ENCODE measurements around the gene IFNGR2. TPM values are rescaled to one million over a fixed set of nuclear protein-coding genes. Genes with fewer than 3 reads are reported as not detected.

The IFNGR2 gene
- polyA plus RNA-seq, 1 of the 3 experiments (the other 2 are of a cell fraction) = 92.4 TPM

DNA sequence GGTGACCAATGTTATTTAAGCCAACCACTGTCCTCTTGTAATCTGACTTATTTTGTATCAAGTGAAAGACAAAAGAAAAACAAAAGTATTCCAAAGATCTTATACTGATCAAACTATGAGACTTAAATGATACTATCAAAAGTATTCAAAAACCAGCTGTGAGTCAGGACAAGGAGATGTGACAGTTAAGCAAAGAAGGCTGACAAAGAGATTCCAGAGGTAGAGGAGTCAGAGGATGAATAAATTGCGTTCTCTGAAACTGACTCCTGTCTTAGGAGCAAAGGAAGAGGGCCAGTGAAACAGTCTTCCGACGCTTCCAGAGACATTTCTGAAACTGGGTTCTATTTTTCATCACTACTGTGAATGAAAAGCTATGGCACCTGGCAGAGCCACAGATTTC lies 55.6 kb downstream of the IFNGR2 start:
- Histone ChIP-seq H2AFZ (ENCODE audit: low read depth) (no peak overlapping the region), H3K4me1 (ENCODE audit: control insufficient read depth in 1 of 2, insufficient read depth in 2 of 2, low read depth in 1 of 2, low read length in 1 of 2) (0 out of 4 replicates have a peak, but pooled peaks cover 0 to 6% of the 10 kb centered on the region in 2 experiments), H3K36me3 (replicated peaks in 1 of 2; ENCODE audit: control insufficient read depth in 1 of 2, insufficient read depth in 2 of 2, low read length in 1 of 2) (peaks cover 0 to 20% of the 10 kb centered on the region in 2 experiments), H3K79me2 (ENCODE audit: insufficient read depth) (no peaks in the 10 kb centered on the region), H4K20me1 (ENCODE audit: insufficient read depth) (no peaks in the 10 kb centered on the region), H3K9me3 (no peaks in the 10 kb centered on the region), H3K27me3 (ENCODE audit: insufficient read depth) (no peaks in the 10 kb centered on the region), H3K9me2 (no peaks in the 10 kb centered on the region), H3K27ac (ENCODE audit: low read depth in 2 of 2, low read length in 1 of 2) (peak overlapping the region in 1 of 2 experiments; percentile 4; a peak in 1 of 4 replicates), H3K9ac (peak overlapping the region; percentile 9; the same call in 1 of the 2 replicates), H3K4me2 (no peak overlapping the region), H3K4me3 (ENCODE audit: low read depth in 2 of 2, low read length in 1 of 2) (no peak overlapping the region), H3F3A (replicated peaks; ENCODE audit: insufficient read depth) (peaks cover 6% of the 10 kb centered on the region)
- ChIA-PET CTCF (interaction anchor here (0.9 to 2.0 kb wide), 3 partner anchors 14 to 262 kb away, joined by 4 to 6 read pairs (median 4); no protein-coding TSS in a partner anchor), POLR2A (no interaction called here)
- WGBS (ENCODE audit: low lambda C conversion rate) = 92% methylated on average over 3 of the region's 3 CpGs
- TF ChIP-seq EP300 (IDR thresholded peaks at IDR 0.05; ENCODE audit: borderline replicate concordance in 1 of 2, low read depth in 1 of 2, low read length in 1 of 2) (no peak), SMC3 (IDR thresholded peaks at IDR 0.05; ENCODE audit: low read depth, low read length) (no peak), RFX5 (IDR thresholded peaks at IDR 0.05; ENCODE audit: low read length) (no peak), TEAD4 (IDR thresholded peaks at IDR 0.05; ENCODE audit: borderline replicate concordance, insufficient read depth) (no peak), GABPA (IDR thresholded peaks at IDR 0.05; ENCODE audit: low read depth) (no peak), RCOR1 (IDR thresholded peaks at IDR 0.05; ENCODE audit: low read length) (no peak), FOXM1 (IDR thresholded peaks at IDR 0.05; ENCODE audit: low read depth) (no peak), ELF1 (IDR thresholded peaks at IDR 0.05) (no peak), EZH2phosphoT487 (IDR thresholded peaks at IDR 0.05; ENCODE audit: borderline replicate concordance, low read depth) (no peak), TCF12 (IDR thresholded peaks at IDR 0.05) (no peak), RXRA (IDR thresholded peaks at IDR 0.05; ENCODE audit: borderline replicate concordance, low read depth) (no peak)
- TF ChIP-seq, protein P1, sequence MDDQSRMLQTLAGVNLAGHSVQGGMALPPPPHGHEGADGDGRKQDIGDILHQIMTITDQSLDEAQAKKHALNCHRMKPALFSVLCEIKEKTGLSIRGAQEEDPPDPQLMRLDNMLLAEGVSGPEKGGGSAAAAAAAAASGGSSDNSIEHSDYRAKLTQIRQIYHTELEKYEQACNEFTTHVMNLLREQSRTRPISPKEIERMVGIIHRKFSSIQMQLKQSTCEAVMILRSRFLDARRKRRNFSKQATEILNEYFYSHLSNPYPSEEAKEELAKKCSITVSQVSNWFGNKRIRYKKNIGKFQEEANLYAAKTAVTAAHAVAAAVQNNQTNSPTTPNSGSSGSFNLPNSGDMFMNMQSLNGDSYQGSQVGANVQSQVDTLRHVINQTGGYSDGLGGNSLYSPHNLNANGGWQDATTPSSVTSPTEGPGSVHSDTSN (IDR thresholded peaks at IDR 0.05) = no peak
- TF ChIP-seq, protein P2, sequence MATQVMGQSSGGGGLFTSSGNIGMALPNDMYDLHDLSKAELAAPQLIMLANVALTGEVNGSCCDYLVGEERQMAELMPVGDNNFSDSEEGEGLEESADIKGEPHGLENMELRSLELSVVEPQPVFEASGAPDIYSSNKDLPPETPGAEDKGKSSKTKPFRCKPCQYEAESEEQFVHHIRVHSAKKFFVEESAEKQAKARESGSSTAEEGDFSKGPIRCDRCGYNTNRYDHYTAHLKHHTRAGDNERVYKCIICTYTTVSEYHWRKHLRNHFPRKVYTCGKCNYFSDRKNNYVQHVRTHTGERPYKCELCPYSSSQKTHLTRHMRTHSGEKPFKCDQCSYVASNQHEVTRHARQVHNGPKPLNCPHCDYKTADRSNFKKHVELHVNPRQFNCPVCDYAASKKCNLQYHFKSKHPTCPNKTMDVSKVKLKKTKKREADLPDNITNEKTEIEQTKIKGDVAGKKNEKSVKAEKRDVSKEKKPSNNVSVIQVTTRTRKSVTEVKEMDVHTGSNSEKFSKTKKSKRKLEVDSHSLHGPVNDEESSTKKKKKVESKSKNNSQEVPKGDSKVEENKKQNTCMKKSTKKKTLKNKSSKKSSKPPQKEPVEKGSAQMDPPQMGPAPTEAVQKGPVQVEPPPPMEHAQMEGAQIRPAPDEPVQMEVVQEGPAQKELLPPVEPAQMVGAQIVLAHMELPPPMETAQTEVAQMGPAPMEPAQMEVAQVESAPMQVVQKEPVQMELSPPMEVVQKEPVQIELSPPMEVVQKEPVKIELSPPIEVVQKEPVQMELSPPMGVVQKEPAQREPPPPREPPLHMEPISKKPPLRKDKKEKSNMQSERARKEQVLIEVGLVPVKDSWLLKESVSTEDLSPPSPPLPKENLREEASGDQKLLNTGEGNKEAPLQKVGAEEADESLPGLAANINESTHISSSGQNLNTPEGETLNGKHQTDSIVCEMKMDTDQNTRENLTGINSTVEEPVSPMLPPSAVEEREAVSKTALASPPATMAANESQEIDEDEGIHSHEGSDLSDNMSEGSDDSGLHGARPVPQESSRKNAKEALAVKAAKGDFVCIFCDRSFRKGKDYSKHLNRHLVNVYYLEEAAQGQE (IDR thresholded peaks at IDR 0.05; ENCODE audit: low read depth, low read length) = no peak
- TF ChIP-seq, protein P3, sequence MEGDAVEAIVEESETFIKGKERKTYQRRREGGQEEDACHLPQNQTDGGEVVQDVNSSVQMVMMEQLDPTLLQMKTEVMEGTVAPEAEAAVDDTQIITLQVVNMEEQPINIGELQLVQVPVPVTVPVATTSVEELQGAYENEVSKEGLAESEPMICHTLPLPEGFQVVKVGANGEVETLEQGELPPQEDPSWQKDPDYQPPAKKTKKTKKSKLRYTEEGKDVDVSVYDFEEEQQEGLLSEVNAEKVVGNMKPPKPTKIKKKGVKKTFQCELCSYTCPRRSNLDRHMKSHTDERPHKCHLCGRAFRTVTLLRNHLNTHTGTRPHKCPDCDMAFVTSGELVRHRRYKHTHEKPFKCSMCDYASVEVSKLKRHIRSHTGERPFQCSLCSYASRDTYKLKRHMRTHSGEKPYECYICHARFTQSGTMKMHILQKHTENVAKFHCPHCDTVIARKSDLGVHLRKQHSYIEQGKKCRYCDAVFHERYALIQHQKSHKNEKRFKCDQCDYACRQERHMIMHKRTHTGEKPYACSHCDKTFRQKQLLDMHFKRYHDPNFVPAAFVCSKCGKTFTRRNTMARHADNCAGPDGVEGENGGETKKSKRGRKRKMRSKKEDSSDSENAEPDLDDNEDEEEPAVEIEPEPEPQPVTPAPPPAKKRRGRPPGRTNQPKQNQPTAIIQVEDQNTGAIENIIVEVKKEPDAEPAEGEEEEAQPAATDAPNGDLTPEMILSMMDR (IDR thresholded peaks at IDR 0.05) = no peak
- TF ChIP-seq, protein P4, sequence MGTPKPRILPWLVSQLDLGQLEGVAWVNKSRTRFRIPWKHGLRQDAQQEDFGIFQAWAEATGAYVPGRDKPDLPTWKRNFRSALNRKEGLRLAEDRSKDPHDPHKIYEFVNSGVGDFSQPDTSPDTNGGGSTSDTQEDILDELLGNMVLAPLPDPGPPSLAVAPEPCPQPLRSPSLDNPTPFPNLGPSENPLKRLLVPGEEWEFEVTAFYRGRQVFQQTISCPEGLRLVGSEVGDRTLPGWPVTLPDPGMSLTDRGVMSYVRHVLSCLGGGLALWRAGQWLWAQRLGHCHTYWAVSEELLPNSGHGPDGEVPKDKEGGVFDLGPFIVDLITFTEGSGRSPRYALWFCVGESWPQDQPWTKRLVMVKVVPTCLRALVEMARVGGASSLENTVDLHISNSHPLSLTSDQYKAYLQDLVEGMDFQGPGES (IDR thresholded peaks at IDR 0.05; ENCODE audit: low read depth, low read length) = no peak
- TF ChIP-seq, protein P5, sequence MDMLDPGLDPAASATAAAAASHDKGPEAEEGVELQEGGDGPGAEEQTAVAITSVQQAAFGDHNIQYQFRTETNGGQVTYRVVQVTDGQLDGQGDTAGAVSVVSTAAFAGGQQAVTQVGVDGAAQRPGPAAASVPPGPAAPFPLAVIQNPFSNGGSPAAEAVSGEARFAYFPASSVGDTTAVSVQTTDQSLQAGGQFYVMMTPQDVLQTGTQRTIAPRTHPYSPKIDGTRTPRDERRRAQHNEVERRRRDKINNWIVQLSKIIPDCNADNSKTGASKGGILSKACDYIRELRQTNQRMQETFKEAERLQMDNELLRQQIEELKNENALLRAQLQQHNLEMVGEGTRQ (IDR thresholded peaks at IDR 0.05; ENCODE audit: borderline replicate concordance, low read depth, low read length) = no peak
- DNase-seq = no peak
